H1 (cell line): Measurements from ENCODE around the gene DCDC1. TPM values are rescaled to one million over a fixed set of nuclear protein-coding genes. Genes with fewer than 3 reads are reported as not detected.

Experiments used
- CTCF ChIA-PET: fragments of 300-600 bp; sonication (Branson Sonifier 250); formaldehyde crosslinking; loops from one replicate; lab custom pipeline; 2021; ENCODE audit not compliant: partially characterized antibody; lab: Charles Lee
- POLR2A ChIA-PET: fragments of 300-600 bp; sonication (Branson Sonifier 250); formaldehyde crosslinking; loops from one replicate; lab custom pipeline; 2021; ENCODE audit warnings: inconsistent platforms; ENCODE audit not compliant: partially characterized antibody; lab: Charles Lee
- DNase-seq, 2 experiments: peaks; one replicate each; pipeline versions ENCODE4 v3.0.0 to v3.0.0-alpha.2; 2010 to 2022; ENCODE audit warnings: low spot score in 2 of 2, low read depth in 1 of 2, mixed read lengths in 1 of 2
- FAIRE-seq: peaks from 2 replicates; lab custom pipeline; 2011; peaks lifted over from hg19 to GRCh38; lab: Jason Lieb, UNC
- H2AFZ ChIP-seq: 2 replicates; pipeline ENCODE4 v1.8.1; 2012; ENCODE audit warnings: low read length, inconsistent platforms
- H2AK5ac ChIP-seq: 2 replicates; pipeline ENCODE4 v1.6.1; 2013; ENCODE audit warnings: low read depth, low read length
- H2BK120ac ChIP-seq: replicated peaks from 2 replicates; pipeline ENCODE3; 2013; ENCODE audit warnings: low read depth, low read length, inconsistent platforms
- H2BK12ac ChIP-seq: 2 replicates; pipeline ENCODE4 v1.6.1; 2013; ENCODE audit warnings: low read depth, low read length
- H2BK15ac ChIP-seq: 2 replicates; pipeline ENCODE4 v1.6.1; 2013; ENCODE audit warnings: low read length
- H2BK20ac ChIP-seq: 2 replicates; pipeline ENCODE4 v1.6.1; 2013; ENCODE audit warnings: low read length
- H2BK5ac ChIP-seq: 2 replicates; pipeline ENCODE4 v1.6.1; 2013; ENCODE audit warnings: low read depth, low read length
- H3K14ac ChIP-seq: 2 replicates; pipeline ENCODE4 v1.6.1; 2013; ENCODE audit warnings: inconsistent platforms; ENCODE audit not compliant: insufficient read length
- H3K18ac ChIP-seq: 2 replicates; pipeline ENCODE4 v1.6.1; 2013; ENCODE audit warnings: low read length; ENCODE audit errors: extremely low read depth
- H3K23ac ChIP-seq: 2 replicates; pipeline ENCODE4 v1.6.1; 2013; ENCODE audit warnings: inconsistent platforms; ENCODE audit not compliant: insufficient read length
- H3K23me2 ChIP-seq: 2 replicates; pipeline ENCODE4 v1.6.1; 2013; ENCODE audit warnings: low read depth, low read length
- H3K27ac ChIP-seq: 2 replicates; pipeline ENCODE4 v1.6.1; 2011; ENCODE audit warnings: low read depth, low read length, inconsistent platforms
- H3K27me3 ChIP-seq, 4 experiments: replicated peaks in 1 of 4; 1 replicate in 1 of 4; 2 replicates in 3 of 4; pipeline versions ENCODE4 v1.6.1 to v1.8.1; 2011 to 2013; ENCODE audit warnings: low read length in 3 of 4, mild to moderate bottlenecking in 3 of 4, inconsistent platforms in 2 of 4, mixed read lengths in 2 of 4, moderate library complexity in 1 of 4; ENCODE audit not compliant: control insufficient read depth in 3 of 4, insufficient read depth in 3 of 4; ENCODE audit errors: extremely low read depth in 1 of 4
- H3K36me3 ChIP-seq, 4 experiments: 2 replicates each; pipeline versions ENCODE4 v1.6.1 to v1.8.1; 2011 to 2013; ENCODE audit warnings: mild to moderate bottlenecking in 4 of 4, low read length in 3 of 4, moderate library complexity in 2 of 4, control low read depth in 1 of 4, inconsistent platforms in 1 of 4; ENCODE audit not compliant: insufficient read depth in 4 of 4, control insufficient read depth in 2 of 4
- H3K4ac ChIP-seq: replicated peaks from 2 replicates; pipeline ENCODE3; 2013; ENCODE audit warnings: low read length, low read depth, mixed read lengths, inconsistent platforms; ENCODE audit not compliant: insufficient read length
- H3K4me1 ChIP-seq, 4 experiments: replicated peaks in 1 of 4; 1 replicate in 1 of 4; 2 replicates in 3 of 4; pipeline versions ENCODE4 v1.6.1 to v1.8.1; 2011 to 2013; ENCODE audit warnings: low read length in 3 of 4, inconsistent platforms in 2 of 4, mixed read lengths in 1 of 4; ENCODE audit not compliant: insufficient read depth in 4 of 4, control insufficient read depth in 3 of 4
- H3K4me2 ChIP-seq, 2 experiments: 2 replicates each; pipeline versions ENCODE4 v1.6.1 to v1.8.1; 2011 to 2013; ENCODE audit warnings: low read depth in 2 of 2, low read length in 2 of 2, control low read depth in 1 of 2, inconsistent platforms in 1 of 2, mild to moderate bottlenecking in 1 of 2; ENCODE audit not compliant: insufficient read depth in 1 of 2
- H3K4me3 ChIP-seq, 4 experiments: fragments of 200-600, 300-600 bp in 1 of 4; sonication (generic), shearing (Covaris generic), sonication (Bioruptor Twin) in 1 of 4; 2 replicates each; pipeline versions ENCODE4 v1.5.1 to v1.8.1; 2011 to 2016; ENCODE audit warnings: low read length in 4 of 4, low read depth in 3 of 4, control low read depth in 2 of 4, inconsistent platforms in 2 of 4, mild to moderate bottlenecking in 2 of 4, mixed read lengths in 1 of 4, moderate library complexity in 1 of 4; ENCODE audit not compliant: insufficient read depth in 2 of 4; ENCODE audit errors: extremely low read depth in 1 of 4
- H3K56ac ChIP-seq: replicated peaks from 2 replicates; pipeline ENCODE3; 2013; ENCODE audit warnings: low read depth, mild to moderate bottlenecking, mixed read lengths, low read length, inconsistent platforms; ENCODE audit not compliant: insufficient read length
- H3K79me1 ChIP-seq: 2 replicates; pipeline ENCODE4 v1.6.1; 2013; ENCODE audit warnings: low read depth, low read length, control low read depth
- H3K79me2 ChIP-seq, 2 experiments: 2 replicates each; pipeline versions ENCODE4 v1.6.1 to v1.8.1; 2012 to 2013; ENCODE audit warnings: low read length in 2 of 2, mild to moderate bottlenecking in 2 of 2, inconsistent platforms in 1 of 2; ENCODE audit not compliant: insufficient read depth in 2 of 2, control insufficient read depth in 1 of 2
- H3K9ac ChIP-seq, 4 experiments: replicated peaks in 1 of 4; 1 replicate in 1 of 4; 2 replicates in 3 of 4; pipeline versions ENCODE4 v1.6.1 to v1.8.1; 2011 to 2013; ENCODE audit warnings: low read depth in 3 of 4, low read length in 3 of 4, control low read depth in 2 of 4, mild to moderate bottlenecking in 2 of 4, moderate library complexity in 2 of 4, inconsistent platforms in 1 of 4; ENCODE audit errors: extremely low read depth in 1 of 4
- H3K9me3 ChIP-seq, 2 experiments: 2 replicates each; pipeline versions ENCODE4 v1.6.1 to v1.8.1; 2012 to 2013; ENCODE audit warnings: mild to moderate bottlenecking in 2 of 2, moderate library complexity in 2 of 2, control low read depth in 1 of 2, inconsistent platforms in 1 of 2, low read depth in 1 of 2, low read length in 1 of 2, mixed read lengths in 1 of 2; ENCODE audit not compliant: insufficient read depth in 2 of 2
- H4K20me1 ChIP-seq, 2 experiments: replicated peaks in 1 of 2; 2 replicates each; pipeline versions ENCODE3 to v1.8.1; 2011 to 2013; ENCODE audit warnings: inconsistent platforms in 2 of 2, low read length in 2 of 2, mild to moderate bottlenecking in 1 of 2; ENCODE audit not compliant: insufficient read depth in 2 of 2, control insufficient read depth in 1 of 2
- H4K5ac ChIP-seq: 2 replicates; pipeline ENCODE4 v1.6.1; 2013; ENCODE audit warnings: low read length, low read depth, mixed read lengths, inconsistent platforms; ENCODE audit not compliant: insufficient read length
- H4K8ac ChIP-seq: 2 replicates; pipeline ENCODE4 v1.8.0; 2013; ENCODE audit warnings: mild to moderate bottlenecking, moderate library complexity, low read length, inconsistent platforms; ENCODE audit not compliant: insufficient read depth; ENCODE audit errors: extremely low read depth
- H4K91ac ChIP-seq: replicated peaks from 2 replicates; pipeline ENCODE3; 2013; ENCODE audit warnings: low read length, mixed read lengths, inconsistent platforms; ENCODE audit not compliant: insufficient read length
- CHD1 ChIP-seq: IDR thresholded peaks from 2 replicates; pipeline ENCODE4 v1.6.1; 2012; ENCODE audit warnings: low read depth, low read length, improper control_type of control experiment
- EGR1 ChIP-seq: IDR thresholded peaks from 2 replicates; pipeline ENCODE4 v1.6.1; 2011; ENCODE audit warnings: low read depth, low read length, borderline replicate concordance
- KDM4A ChIP-seq: IDR thresholded peaks from one replicate; pipeline ENCODE4 v1.7.1; 2012; ENCODE audit warnings: low read depth, mild to moderate bottlenecking, moderate library complexity, low read length, inconsistent platforms; ENCODE audit not compliant: severe bottlenecking
- NRF1 ChIP-seq: IDR thresholded peaks from 2 replicates; pipeline ENCODE4 v1.6.1; 2011; ENCODE audit warnings: mild to moderate bottlenecking, low read depth, low read length, improper control_type of control experiment
- POLR2AphosphoS5 ChIP-seq: IDR thresholded peaks from 2 replicates; pipeline ENCODE4 v1.6.1; 2011; ENCODE audit warnings: low read depth, low read length
- RBBP5 ChIP-seq: IDR thresholded peaks from 2 replicates; pipeline ENCODE4 v1.7.1; 2012; ENCODE audit warnings: low read depth, mild to moderate bottlenecking, inconsistent platforms, low read length, moderate library complexity, borderline replicate concordance
- RFX5 ChIP-seq: IDR thresholded peaks from 2 replicates; pipeline ENCODE4 v1.6.1; 2011; ENCODE audit warnings: low read depth, low read length, improper control_type of control experiment, borderline replicate concordance
- SAP30 ChIP-seq: fragments of 300-600 bp; sonication (generic); IDR thresholded peaks from 2 replicates; pipeline ENCODE4 v1.7.1; 2012; ENCODE audit warnings: low read length, moderate library complexity, mild to moderate bottlenecking, inconsistent platforms; ENCODE audit not compliant: insufficient read depth, insufficient replicate concordance
- TBP ChIP-seq: IDR thresholded peaks from 2 replicates; pipeline ENCODE4 v1.6.1; 2011; ENCODE audit warnings: low read depth, low read length, improper control_type of control experiment
- TCF12 ChIP-seq: IDR thresholded peaks from 2 replicates; pipeline ENCODE4 v1.6.1; 2011; ENCODE audit warnings: low read depth, mild to moderate bottlenecking, low read length
- USF2 ChIP-seq: IDR thresholded peaks from 2 replicates; pipeline ENCODE4 v1.6.1; 2011; ENCODE audit warnings: low read length, improper control_type of control experiment
- WGBS, 2 experiments: shearing (Covaris generic) in 1 of 2; methylation state at CpG; one replicate each; pipeline versions ENCODE4 v1.1.6 to v1.1.7; 2013 to 2015; ENCODE audit warnings: low lambda C conversion rate in 2 of 2, mixed read lengths in 2 of 2, inconsistent platforms in 1 of 2, low coverage in 1 of 2, missing lambda C conversion rate in 1 of 2; ENCODE audit not compliant: insufficient replicate concordance in 2 of 2, insufficient coverage in 1 of 2, insufficient read length in 1 of 2; ENCODE audit errors: extremely low coverage in 1 of 2, missing lambda C conversion rate in 1 of 2; 5-methylcytosine and 5-hydroxymethylcytosine counted together
- polyA plus RNA-seq, 7 experiments: library from polyadenylated mRNA; depleted of rRNA in 3 of 7; stranded (reverse) in 5 of 7; unstranded in 2 of 7; fragments of >200 nt in 5 of 7; fragments of 200-250 nt in 2 of 7; gene quantifications; 1 replicate in 5 of 7; 2 replicates in 1 of 7; 4 replicates in 1 of 7; pipeline versions ENCODE4 v1.2.1 to v1.2.3, GENCODE V29; 2011 to 2013; ENCODE audit warnings: missing spikeins in 2 of 7, mixed read lengths in 2 of 7
- total RNA-seq: library from RNA; stranded (reverse); fragmentation: NEBNext Ultra II Directional; extraction: Animal tissue kit (Norgen Biotek cat#: 25700); gene quantifications from 2 replicates; pipeline ENCODE4 v1.2.1, GENCODE V29; 2021

The DCDC1 gene
- total and polyA plus RNA-seq, 2 of the 8 experiments (the other 6 are each of a cell fraction or from before 2014, with no cell fraction given): 0.15 to 0.56 TPM

- Histone ChIP-seq H2BK5ac (no peak overlapping the region), H3K23me2 (no peaks in the 10 kb centered on the region), H2BK120ac (no peak overlapping the region), H2AFZ (no peak overlapping the region), H2BK20ac (no peak overlapping the region), H3K23ac (no peak overlapping the region), H3K14ac (no peak overlapping the region), H4K8ac (no peak overlapping the region), H3K9ac (no peak overlapping the region), H3K56ac (no peak overlapping the region), H3K9me3 (no peaks in the 10 kb centered on the region), H2AK5ac (no peak overlapping the region), H2BK12ac (no peak overlapping the region), H3K4me1 (peaks cover 0 to 5% (median 1%) of the 10 kb centered on the region in 4 experiments; a peak in 2 of 7 replicates), H3K4ac (no peak overlapping the region), H3K27me3 (no peaks in the 10 kb centered on the region), H3K4me3 (no peak overlapping the region), H3K18ac (no peak overlapping the region), H4K91ac (no peak overlapping the region), H3K79me2 (no peaks in the 10 kb centered on the region), H3K79me1 (no peaks in the 10 kb centered on the region), H3K27ac (no peak overlapping the region), H3K4me2 (no peak overlapping the region), H4K5ac (no peak overlapping the region), H2BK15ac (no peak overlapping the region), H4K20me1 (no peaks in the 10 kb centered on the region), H3K36me3 (no peaks in the 10 kb centered on the region)
- DNase-seq (no peak), FAIRE-seq (no peak)
- TF ChIP-seq TBP (no peak), NRF1 (no peak), USF2 (no peak), EGR1 (no peak), TCF12 (no peak), SAP30 (no peak), RBBP5 (no peak), KDM4A (no peak), POLR2AphosphoS5 (no peak), CHD1 (no peak), RFX5 (no peak)
- POLR2A ChIA-PET: interaction anchor here (1.0 kb wide), 1 partner anchor 12 kb away, joined by 3 read pairs; no protein-coding TSS in a partner anchor
- CTCF ChIA-PET: interaction anchor here (0.6 to 5.0 kb wide), 50 partner anchors 9 to 1198 kb away, joined by 3 to 80 read pairs (median 4); partner anchors contain the start of genes ELP4 and IMMP1L
- WGBS, 2 experiments: 80% methylated on average over 3 of the region's 3 CpGs; no CpG with 5 or more reads in 1 of the 2 experiments
These were observed 263.2 kb downstream of the DCDC1 start for GRCh38 chr11:31106326-31106725.
